HepG2 (cell line): ENCODE results near the gene WSB1.

ENCODE experiments used
- CTCF ChIP-seq: sonication (generic); formaldehyde crosslinking; IDR thresholded peaks from 2 replicates; pipeline ENCODE4 v1.5.0; 2020; ENCODE audit warnings: mild to moderate bottlenecking, missing genetic modification reagents, moderate library complexity
- POLR2AphosphoS2 ChIP-seq: IDR thresholded peaks from 2 replicates; pipeline ENCODE4 v1.6.1; 2011; ENCODE audit warnings: low read depth, low read length, improper control_type of control experiment
- REST ChIP-seq, 2 experiments: IDR thresholded peaks; 2 replicates each; pipeline ENCODE4 v1.6.1; 2011 to 2012; ENCODE audit warnings: low read length in 2 of 2, borderline replicate concordance in 1 of 2, low read depth in 1 of 2, mild to moderate bottlenecking in 1 of 2, moderate library complexity in 1 of 2

GRCh38 chr17:27283751-27284150 lies 10.2 kb upstream of the WSB1 start:
- TF ChIP-seq POLR2AphosphoS2 = no peak
- no peak for TF ChIP-seq CTCF (CRISPR knock-in tag)
- no peak for TF ChIP-seq REST (IDR thresholded peaks at IDR 0.05; ENCODE audit: borderline replicate concordance in 1 of 2, low read depth in 1 of 2, low read length in 2 of 2)
